Epithelial cell of proximal tubule (primary cell): ENCODE measurements around the gene PRR5. TPM values are rescaled to one million over a fixed set of nuclear protein-coding genes. Genes with fewer than 3 reads are reported as not detected.

Source experiments
- DNase-seq: peaks from one replicate; pipeline ENCODE4 v3.0.0-alpha.2; 2011; ENCODE audit warnings: low read depth
- H3K4me3 ChIP-seq: 2 replicates; pipeline ENCODE4 v1.5.1; 2011; ENCODE audit warnings: low read depth, mild to moderate bottlenecking, low read length
- CTCF ChIP-seq: conservative IDR thresholded peaks from 2 replicates; pipeline ENCODE4 v1.5.1; 2012; ENCODE audit warnings: low read depth, mild to moderate bottlenecking, low read length
- total RNA-seq: library from RNA; depleted of rRNA; stranded (reverse); fragments of >200 nt; gene quantifications from 2 replicates; pipeline ENCODE4 v1.2.3, GENCODE V29; 2015

PRR5 gene
- total RNA-seq, 1 donor from 2014 or later: 9.1 TPM

GRCh38 chr22:44661659-44662569 lies 40.1 kb upstream of the PRR5 start:
- TF ChIP-seq CTCF: no peak
- DNase-seq: no peak
- H3K4me3 ChIP-seq: no peak overlapping the region

- no peak for DNase-seq
These were observed 38.6 kb upstream of the PRR5 start for GRCh38 chr22:44663256-44663999.

GRCh38 chr22:44664149-44664548 lies 37.9 kb upstream of the PRR5 start:
- no peak overlapping the region for H3K4me3 ChIP-seq
- TF ChIP-seq CTCF: no peak
- no peak for DNase-seq

More at GRCh38 chr22:44663256-44663999, 38.6 kb upstream of the PRR5 start:
- TF ChIP-seq CTCF: no peak
- H3K4me3 ChIP-seq: no peak overlapping the region

- DNase-seq: no peak
- H3K4me3 ChIP-seq: no peak overlapping the region
- no peak for TF ChIP-seq CTCF
These were observed 36.9 kb upstream of the PRR5 start for GRCh38 chr22:44665115-44665514.

GRCh38 chr22:44666207-44666585 lies 35.8 kb upstream of the PRR5 start:
- no peak for DNase-seq
- no peak for TF ChIP-seq CTCF
- H3K4me3 ChIP-seq: no peak overlapping the region

GRCh38 chr22:44667276-44667675 lies 34.7 kb upstream of the PRR5 start:
- no peak overlapping the region for H3K4me3 ChIP-seq
- DNase-seq: no peak
- no peak for TF ChIP-seq CTCF

GRCh38 chr22:44667829-44668189 lies 34.2 kb upstream of the PRR5 start:
- no peak for DNase-seq
- no peak for TF ChIP-seq CTCF
- H3K4me3 ChIP-seq: no peak overlapping the region
